Karpas-422 (cell line): Measurements from ENCODE around the gene RFK. TPM values are rescaled to one million over a fixed set of nuclear protein-coding genes. Genes with fewer than 3 reads are reported as not detected.
A peak's percentile ranks its signal among the peaks of the same experiment; 100 is the strongest.

Experiments
- DNase-seq: peaks from one replicate; pipeline ENCODE4 v3.0.0-alpha.2; 2015
- H2AFZ ChIP-seq: fragments of 200-600 bp; sonication (generic); 2 replicates; pipeline ENCODE4 v1.6.1; 2014; ENCODE audit warnings: antibody characterized with exemption, low read length, mixed read lengths
- H3K27ac ChIP-seq: fragments of 200-600 bp; sonication (generic); 2 replicates; pipeline ENCODE4 v1.5.1; 2014; ENCODE audit warnings: mild to moderate bottlenecking, low read length, moderate library complexity
- H3K27me3 ChIP-seq: fragments of 200-600 bp; sonication (generic); 2 replicates; pipeline ENCODE4 v1.6.1; 2014; ENCODE audit warnings: low read length, mixed read lengths
- H3K36me3 ChIP-seq: fragments of 200-600 bp; sonication (generic); 2 replicates; pipeline ENCODE4 v1.6.1; 2014; ENCODE audit warnings: low read length, mixed read lengths; ENCODE audit not compliant: insufficient read depth
- H3K4me1 ChIP-seq: fragments of 200-600 bp; sonication (generic); 2 replicates; pipeline ENCODE4 v1.6.1; 2014; ENCODE audit warnings: mild to moderate bottlenecking, low read length, mixed read lengths
- H3K4me2 ChIP-seq: fragments of 200-600 bp; sonication (generic); 2 replicates; pipeline ENCODE4 v1.6.1; 2014; ENCODE audit warnings: low read length, low read depth, mild to moderate bottlenecking; ENCODE audit not compliant: poor library complexity, severe bottlenecking
- H3K4me3 ChIP-seq: fragments of 200-600 bp; sonication (generic); 2 replicates; pipeline ENCODE4 v1.5.1; 2014; ENCODE audit warnings: mild to moderate bottlenecking, antibody characterized with exemption, low read length, mixed read lengths
- H3K79me2 ChIP-seq: fragments of 200-600 bp; sonication (generic); 2 replicates; pipeline ENCODE4 v1.6.1; 2014; ENCODE audit warnings: mild to moderate bottlenecking, low read length, mixed read lengths
- H3K9ac ChIP-seq: fragments of 200-600 bp; sonication (generic); 2 replicates; pipeline ENCODE4 v1.6.0; 2014; ENCODE audit warnings: low read length
- H3K9me2 ChIP-seq: fragments of 200-600 bp; sonication (generic), shearing (Covaris generic); replicated peaks from 2 replicates; pipeline ENCODE4 v1.6.0; 2014; ENCODE audit warnings: mild to moderate bottlenecking, low read length, moderate library complexity; ENCODE audit not compliant: insufficient read depth
- H3K9me3 ChIP-seq: fragments of 300-700, 200-600 bp; sonication (generic); 2 replicates; pipeline ENCODE4 v1.6.1; 2014; ENCODE audit warnings: low read length, mixed read lengths
- H4K20me1 ChIP-seq: fragments of 200-600 bp; sonication (generic); 2 replicates; pipeline ENCODE4 v1.6.1; 2014; ENCODE audit warnings: mild to moderate bottlenecking, antibody characterized with exemption, low read length, low read depth; ENCODE audit not compliant: insufficient read depth
- total RNA-seq: library from RNA; depleted of rRNA; stranded (reverse); fragments of >200 nt; shearing (Covaris generic); gene quantifications from 2 replicates; pipeline ENCODE4 v1.2.3, GENCODE V29; 2014; ENCODE audit warnings: low replicate concordance

RFK gene
- total RNA-seq, 1 experiment from 2014 or later, result 29.3 TPM

GRCh38 chr9:76415731-76416130 is 21.5 kb upstream of the RFK start:
- no peaks in the 10 kb centered on the region for H4K20me1 ChIP-seq
- DNase-seq, result no peak
- no peak overlapping the region for H2AFZ ChIP-seq

GRCh38 chr9:76415154-76415553 is 20.9 kb upstream of the RFK start:
- Histone ChIP-seq H3K27ac (no peak overlapping the region), H3K4me1 (no peaks in the 10 kb centered on the region), H3K9me2 (no peaks in the 10 kb centered on the region), H3K36me3 (no peaks in the 10 kb centered on the region), H3K27me3 (no peaks in the 10 kb centered on the region), H2AFZ (no peak overlapping the region), H3K9me3 (no peaks in the 10 kb centered on the region), H3K9ac (no peak overlapping the region), H4K20me1 (no peaks in the 10 kb centered on the region), H3K79me2 (no peaks in the 10 kb centered on the region), H3K4me2 (no peak overlapping the region), H3K4me3 (no peak overlapping the region)
- DNase-seq, result no peak

More at GRCh38 chr9:76415731-76416130, 21.5 kb upstream of the RFK start:
- no peaks in the 10 kb centered on the region for H3K36me3 ChIP-seq
- H3K4me2 ChIP-seq, result no peak overlapping the region
- H3K27ac ChIP-seq, result no peak overlapping the region
- no peak overlapping the region for H3K9ac ChIP-seq
- no peak overlapping the region for H3K4me3 ChIP-seq
- no peaks in the 10 kb centered on the region for H3K9me2 ChIP-seq
- no peaks in the 10 kb centered on the region for H3K79me2 ChIP-seq
- no peaks in the 10 kb centered on the region for H3K4me1 ChIP-seq
- H3K9me3 ChIP-seq, result no peaks in the 10 kb centered on the region
- H3K27me3 ChIP-seq, result no peaks in the 10 kb centered on the region

GRCh38 chr9:76414661-76415060 is 20.4 kb upstream of the RFK start:
- H4K20me1 ChIP-seq, result no peaks in the 10 kb centered on the region
- H3K9me3 ChIP-seq, result no peaks in the 10 kb centered on the region
- DNase-seq, result no peak
- no peaks in the 10 kb centered on the region for H3K36me3 ChIP-seq
- H3K4me1 ChIP-seq, result no peaks in the 10 kb centered on the region
- no peaks in the 10 kb centered on the region for H3K79me2 ChIP-seq
- H2AFZ ChIP-seq, result no peak overlapping the region
- H3K4me2 ChIP-seq, result no peak overlapping the region
- H3K4me3 ChIP-seq, result no peak overlapping the region
- H3K9ac ChIP-seq, result no peak overlapping the region
- H3K27ac ChIP-seq, result no peak overlapping the region
- no peaks in the 10 kb centered on the region for H3K27me3 ChIP-seq
- H3K9me2 ChIP-seq, result no peaks in the 10 kb centered on the region

GRCh38 chr9:76413658-76414057 is 19.4 kb upstream of the RFK start:
- Histone ChIP-seq H3K27me3 (no peaks in the 10 kb centered on the region), H4K20me1 (no peaks in the 10 kb centered on the region), H3K27ac (no peak overlapping the region), H3K36me3 (no peaks in the 10 kb centered on the region), H2AFZ (no peak overlapping the region), H3K4me2 (no peak overlapping the region), H3K4me1 (no peaks in the 10 kb centered on the region), H3K9me3 (no peaks in the 10 kb centered on the region), H3K9me2 (no peaks in the 10 kb centered on the region), H3K4me3 (no peak overlapping the region), H3K9ac (no peak overlapping the region), H3K79me2 (no peaks in the 10 kb centered on the region)
- DNase-seq, result no peak

GRCh38 chr9:76412638-76413037 is 18.4 kb upstream of the RFK start:
- Histone ChIP-seq H3K9ac (no peak overlapping the region), H3K9me3 (no peaks in the 10 kb centered on the region), H3K4me3 (no peak overlapping the region), H3K36me3 (no peaks in the 10 kb centered on the region), H3K9me2 (no peaks in the 10 kb centered on the region), H2AFZ (no peak overlapping the region), H3K27ac (no peak overlapping the region), H3K79me2 (no peaks in the 10 kb centered on the region), H4K20me1 (no peaks in the 10 kb centered on the region), H3K4me1 (no peaks in the 10 kb centered on the region), H3K4me2 (no peak overlapping the region), H3K27me3 (no peaks in the 10 kb centered on the region)
- DNase-seq, result no peak

GRCh38 chr9:76405868-76406267 is 11.6 kb upstream of the RFK start:
- H3K9ac ChIP-seq, result no peak overlapping the region
- no peak for DNase-seq
- no peaks in the 10 kb centered on the region for H3K79me2 ChIP-seq
- no peaks in the 10 kb centered on the region for H3K36me3 ChIP-seq
- no peaks in the 10 kb centered on the region for H3K27me3 ChIP-seq
- H4K20me1 ChIP-seq, result no peaks in the 10 kb centered on the region
- no peak overlapping the region for H3K27ac ChIP-seq
- H3K4me1 ChIP-seq, result peaks cover 3% of the 10 kb centered on the region
- H3K4me2 ChIP-seq, result no peak overlapping the region
- H2AFZ ChIP-seq, result no peak overlapping the region
- H3K9me3 ChIP-seq, result no peaks in the 10 kb centered on the region
- no peak overlapping the region for H3K4me3 ChIP-seq
- no peaks in the 10 kb centered on the region for H3K9me2 ChIP-seq

GRCh38 chr9:76405340-76405739 is 11.1 kb upstream of the RFK start:
- H3K79me2 ChIP-seq, result no peaks in the 10 kb centered on the region
- no peak overlapping the region for H2AFZ ChIP-seq
- H4K20me1 ChIP-seq, result no peaks in the 10 kb centered on the region
- H3K9me3 ChIP-seq, result no peaks in the 10 kb centered on the region
- no peak overlapping the region for H3K4me2 ChIP-seq
- no peaks in the 10 kb centered on the region for H3K36me3 ChIP-seq
- H3K4me3 ChIP-seq, result no peak overlapping the region
- peaks cover 3% of the 10 kb centered on the region for H3K4me1 ChIP-seq
- no peak overlapping the region for H3K27ac ChIP-seq
- H3K9ac ChIP-seq, result no peak overlapping the region
- no peak for DNase-seq
- no peaks in the 10 kb centered on the region for H3K27me3 ChIP-seq
- no peaks in the 10 kb centered on the region for H3K9me2 ChIP-seq

GRCh38 chr9:76404401-76404800 is 10.2 kb upstream of the RFK start:
- Histone ChIP-seq H3K9me2 (no peaks in the 10 kb centered on the region), H3K4me1 (peaks cover 3% of the 10 kb centered on the region), H3K27me3 (no peaks in the 10 kb centered on the region), H3K9me3 (no peaks in the 10 kb centered on the region), H3K4me3 (no peak overlapping the region), H4K20me1 (no peaks in the 10 kb centered on the region), H3K36me3 (no peaks in the 10 kb centered on the region), H3K9ac (no peak overlapping the region), H3K79me2 (no peaks in the 10 kb centered on the region), H2AFZ (no peak overlapping the region), H3K4me2 (no peak overlapping the region), H3K27ac (no peak overlapping the region)
- no peak for DNase-seq

- H3K4me3 ChIP-seq, result no peak overlapping the region
- no peak overlapping the region for H3K27ac ChIP-seq
- H3K9me3 ChIP-seq, result no peaks in the 10 kb centered on the region
- no peaks in the 10 kb centered on the region for H3K79me2 ChIP-seq
- H3K36me3 ChIP-seq, result no peaks in the 10 kb centered on the region
- no peaks in the 10 kb centered on the region for H3K27me3 ChIP-seq
- peak overlapping the region; percentile 30 for H3K4me2 ChIP-seq
- no peak overlapping the region for H3K9ac ChIP-seq
- H3K9me2 ChIP-seq, result no peaks in the 10 kb centered on the region
- peak; percentile 65 for DNase-seq
- no peaks in the 10 kb centered on the region for H4K20me1 ChIP-seq
- H2AFZ ChIP-seq, result peak overlapping the region; percentile 52; the same call in 1 of the 2 replicates
- H3K4me1 ChIP-seq, result peaks cover 3% of the 10 kb centered on the region
Observed at GRCh38 chr9:76403352-76403751, 9.1 kb upstream of the RFK start.
